HUDEP-2 (cell line): ENCODE results near the gene TMEM259.

Experiments
- DNase-seq, 76 experiments: peaks; one replicate each; lab custom pipeline; 2025; ENCODE audit not compliant: unreplicated experiment in 76 of 76; lab: John Stamatoyannopoulos, UW

TMEM259 gene

GRCh38 chr19:1017906-1018305, 3.0 kb downstream of the TMEM259 start:
- DNase-seq: no peak

GRCh38 chr19:1017115-1017905, 3.6 kb downstream of the TMEM259 start:
- DNase-seq: peak in 24 of 76 experiments; percentile 19 to 55 (median 30)

- no peak for DNase-seq
Measured at GRCh38 chr19:1016647-1017114, 4.2 kb downstream of the TMEM259 start.

- no peak for DNase-seq
Measured at GRCh38 chr19:1015782-1016646, 4.9 kb downstream of the TMEM259 start.

- DNase-seq: no peak
Measured at GRCh38 chr19:1015061-1015781, 5.7 kb downstream of the TMEM259 start.

GRCh38 chr19:1014161-1015060, 6.5 kb downstream of the TMEM259 start:
- DNase-seq: no peak

- DNase-seq: no peak
Measured at GRCh38 chr19:1013218-1013617, 7.7 kb downstream of the TMEM259 start.

GRCh38 chr19:1012334-1012733, 8.6 kb downstream of the TMEM259 start:
- no peak for DNase-seq

GRCh38 chr19:1011831-1012333, 9.0 kb downstream of the TMEM259 start:
- no peak for DNase-seq

GRCh38 chr19:1010586-1011510, 10.1 kb downstream of the TMEM259 start:
- no peak for DNase-seq

- DNase-seq: no peak
Measured at GRCh38 chr19:1009981-1010538, 10.9 kb downstream of the TMEM259 start.

GRCh38 chr19:1009041-1009980, 11.6 kb downstream of the TMEM259 start:
- DNase-seq: no peak

GRCh38 chr19:1008268-1009040, 12.5 kb downstream of the TMEM259 start:
- DNase-seq: no peak

GRCh38 chr19:1007399-1008251, 13.3 kb downstream of the TMEM259 start:
- DNase-seq: no peak

GRCh38 chr19:1006711-1007398, 14.1 kb downstream of the TMEM259 start:
- no peak for DNase-seq
